Heart left ventricle (tissue), 16 donors: ENCODE data around the gene PRSS57. TPM values are rescaled to one million over a fixed set of nuclear protein-coding genes. Genes with fewer than 3 reads are reported as not detected.
A peak's percentile ranks its signal among the peaks of the same experiment; 100 is the strongest.

Source experiments
- ATAC-seq, 4 donors: fragments of 200-7000 bp; cut with Tn5 transposase; one replicate each; pipeline ENCODE4 v1.9.1; 2020 to 2022; ENCODE audit warnings: moderate library complexity in 4 of 4, mild to moderate bottlenecking in 3 of 4, moderate number of reproducible peaks in 1 of 4
- DNase-seq, 5 donors: peaks; one replicate each; pipeline ENCODE4 v3.0.0-alpha.2; 2020
- H3K27ac ChIP-seq, 12 donors: fragments of 200-600 bp; sonication (generic) in 4 of 12; one replicate each; pipeline versions ENCODE4 v1.5.0 to v1.8.0; 2016 to 2022; ENCODE audit warnings: mild to moderate bottlenecking in 2 of 12
- H3K27me3 ChIP-seq, 9 donors: fragments of 200-600 bp; sonication (generic) in 2 of 9; one replicate each; pipeline versions ENCODE4 v1.5.1 to v1.8.0; 2016 to 2022; ENCODE audit warnings: mild to moderate bottlenecking in 3 of 9
- H3K36me3 ChIP-seq, 9 donors: fragments of 200-600 bp; sonication (generic) in 2 of 9; one replicate each; pipeline versions ENCODE4 v1.5.0 to v1.8.0; 2018 to 2022; ENCODE audit warnings: mild to moderate bottlenecking in 2 of 9
- H3K4me1 ChIP-seq, 12 donors: fragments of 200-600 bp; sonication (generic) in 4 of 12; one replicate each; pipeline versions ENCODE4 v1.5.0 to v1.8.0; 2016 to 2022; ENCODE audit warnings: mild to moderate bottlenecking in 3 of 12
- H3K4me3 ChIP-seq, 12 donors: fragments of 200-600 bp; sonication (generic) in 4 of 12; one replicate each; pipeline versions ENCODE4 v1.5.0 to v1.8.0; 2017 to 2022; ENCODE audit warnings: mild to moderate bottlenecking in 9 of 12, moderate library complexity in 4 of 12
- H3K9me3 ChIP-seq, 12 donors: fragments of 200-600 bp; sonication (generic) in 4 of 12; one replicate each; pipeline versions ENCODE4 v1.5.0 to v1.8.0; 2016 to 2022; ENCODE audit warnings: mild to moderate bottlenecking in 1 of 12
- POLR2A ChIP-seq, 2 donors: fragments of 450-650 bp; IDR thresholded peaks; one replicate each; pipeline ENCODE4 v1.6.1; 2017; ENCODE audit warnings: antibody characterized with exemption in 2 of 2, mild to moderate bottlenecking in 2 of 2, moderate library complexity in 2 of 2
- WGBS, 4 donors: extraction: QIAGEN DNeasy Blood & Tissue Kit in 2 of 4; methylation state at CpG; one replicate each; pipeline versions ENCODE4 v1.1.5 to v1.1.7; 2013 to 2018; 5-methylcytosine and 5-hydroxymethylcytosine counted together
- intact Hi-C, 10 donors: fragments of 100-400 bp; cut with DNase I; formaldehyde crosslinking; loops; one replicate each; pipeline versions ENCODE4 v1.11.1 to v1.14.2; 2022
- polyA plus RNA-seq, 2 donors: library from polyadenylated mRNA; stranded (reverse); fragments of 200-250 nt; gene quantifications; one replicate each; pipeline ENCODE4 v1.2.3, GENCODE V29; 2013
- total RNA-seq, 9 donors: library from RNA; depleted of rRNA in 2 of 9; stranded (reverse); fragments of >200 nt in 2 of 9; fragmentation: NEBNext Ultra II Directional in 3 of 9; extraction: Animal tissue kit (Norgen Biotek cat#: 25700) in 3 of 9; gene quantifications; one replicate each; pipeline versions ENCODE4 v1.1.0 to v1.2.4, GENCODE V29; 2016 to 2023
- TF ChIP-seq, protein P1 (sequence below), 12 donors: fragments of 200-600 bp; sonication (generic) in 4 of 12; IDR thresholded peaks; one replicate each; pipeline versions ENCODE4 v1.5.0 to v1.8.0; 2018 to 2022; ENCODE audit warnings: antibody characterized with exemption in 12 of 12, mild to moderate bottlenecking in 5 of 12
- donor health status: ischemic (EF 13 %, LVEDD 7.1; RV severe dilation, severe dysfunction).
- donor health status: healthy with polysubstance abuse.
- donor health status: DM: no; HTN: yes; CAD: no.
- donor health status: DM: no; HTN: no; CAD: no.
- donor health status: ischemic (EF 25% LVEDD 6.9; RV normal size, moderate dysfunction).
- donor health status: ischemic (EF 25% LVEDD 5.7; RV mildly dilated, moderate dysfunction).
- donor health status: healthy.
- donor health status: DM: yes; HTN: yes; CAD: no.
- donor health status: ischemic (EF 35%, LVEDD 5.7; RV mildly dilated, moderate dysfunction).
- donor health status: nonischemic (EF 11% LVEDD 7.7; RV severe dilation, severe dysfunction).
- donor health status: DM: yes; HTN: yes; CAD: no.
- donor health status: PGD.
- donor health status: ischemic (EF 29% LVEDD 5.4; RV normal size, mild dysfunction).
- donor health status: nonischemic (EF 23%, LVEDD 6.1; RV moderate dilation, normal function).

The PRSS57 gene
- total and polyA plus RNA-seq, 11 donors, result not detected

DNA sequence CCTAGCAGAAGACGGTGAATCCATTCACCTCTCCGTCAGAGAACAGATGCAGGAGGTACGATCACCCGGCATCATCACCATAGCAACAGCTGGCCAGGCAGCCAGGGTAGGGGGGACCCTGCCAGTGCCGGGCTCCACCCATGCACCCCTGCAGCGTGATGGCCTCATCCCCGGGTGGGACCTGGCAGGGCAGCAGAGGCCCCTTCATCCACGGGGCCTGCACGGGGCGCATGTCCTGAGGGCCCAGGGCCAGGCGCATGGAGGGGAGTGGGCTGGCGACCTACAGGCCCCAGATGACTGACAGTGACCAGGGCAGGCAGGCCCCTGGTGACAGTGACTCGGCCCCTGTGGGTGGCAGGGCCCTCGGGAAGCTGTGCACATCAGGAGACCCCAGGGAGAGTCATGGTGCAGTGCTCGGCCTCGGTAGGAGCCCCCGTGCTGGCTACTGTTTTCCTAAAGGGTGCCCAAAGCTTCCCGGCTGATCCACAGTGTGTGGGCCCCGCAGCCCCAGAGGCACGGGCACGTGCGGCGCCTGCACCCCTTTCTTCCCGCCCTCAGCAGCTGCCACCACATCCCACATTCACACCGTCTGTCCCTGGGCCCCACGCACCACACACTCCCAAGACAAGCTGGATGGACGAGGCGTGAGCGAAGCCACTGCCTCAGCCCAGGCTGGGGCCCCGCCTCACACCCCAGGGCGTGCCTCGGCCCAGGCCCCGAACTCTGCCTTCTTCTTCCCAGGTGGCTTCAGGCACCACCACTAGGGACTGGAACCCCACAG lies 37.0 kb downstream of the PRSS57 start:
- Histone ChIP-seq H3K36me3 (peaks cover 0 to 27% (median 8%) of the 10 kb centered on the region in 9 donors), H3K27me3 (no peaks in the 10 kb centered on the region), H3K4me1 (peaks cover 22 to 69% (median 51%) of the 10 kb centered on the region in 12 donors), H3K27ac (peak overlapping the region in 11 of 12 donors; percentile 6 to 94 (median 81)), H3K9me3 (no peaks in the 10 kb centered on the region), H3K4me3 (peak overlapping the region in 6 of 12 donors; percentile 22 to 99 (median 42))
- intact Hi-C loops, result loop anchor here in 1 of 10 donors (10.0 kb wide), 1 partner anchor 63 kb away; no protein-coding TSS in a partner anchor
- DNase-seq (peak in 1 of 5 donors; percentile 10), ATAC-seq (no peak)
- 82 to 86% (median 84%) methylated on average over 18 to 33 of the region's 33 CpGs for WGBS, 4 donors
- TF ChIP-seq, protein P1, sequence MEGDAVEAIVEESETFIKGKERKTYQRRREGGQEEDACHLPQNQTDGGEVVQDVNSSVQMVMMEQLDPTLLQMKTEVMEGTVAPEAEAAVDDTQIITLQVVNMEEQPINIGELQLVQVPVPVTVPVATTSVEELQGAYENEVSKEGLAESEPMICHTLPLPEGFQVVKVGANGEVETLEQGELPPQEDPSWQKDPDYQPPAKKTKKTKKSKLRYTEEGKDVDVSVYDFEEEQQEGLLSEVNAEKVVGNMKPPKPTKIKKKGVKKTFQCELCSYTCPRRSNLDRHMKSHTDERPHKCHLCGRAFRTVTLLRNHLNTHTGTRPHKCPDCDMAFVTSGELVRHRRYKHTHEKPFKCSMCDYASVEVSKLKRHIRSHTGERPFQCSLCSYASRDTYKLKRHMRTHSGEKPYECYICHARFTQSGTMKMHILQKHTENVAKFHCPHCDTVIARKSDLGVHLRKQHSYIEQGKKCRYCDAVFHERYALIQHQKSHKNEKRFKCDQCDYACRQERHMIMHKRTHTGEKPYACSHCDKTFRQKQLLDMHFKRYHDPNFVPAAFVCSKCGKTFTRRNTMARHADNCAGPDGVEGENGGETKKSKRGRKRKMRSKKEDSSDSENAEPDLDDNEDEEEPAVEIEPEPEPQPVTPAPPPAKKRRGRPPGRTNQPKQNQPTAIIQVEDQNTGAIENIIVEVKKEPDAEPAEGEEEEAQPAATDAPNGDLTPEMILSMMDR (IDR thresholded peaks at IDR 0.05), result no peak
- no peak for TF ChIP-seq POLR2A (IDR thresholded peaks at IDR 0.05)

DNA sequence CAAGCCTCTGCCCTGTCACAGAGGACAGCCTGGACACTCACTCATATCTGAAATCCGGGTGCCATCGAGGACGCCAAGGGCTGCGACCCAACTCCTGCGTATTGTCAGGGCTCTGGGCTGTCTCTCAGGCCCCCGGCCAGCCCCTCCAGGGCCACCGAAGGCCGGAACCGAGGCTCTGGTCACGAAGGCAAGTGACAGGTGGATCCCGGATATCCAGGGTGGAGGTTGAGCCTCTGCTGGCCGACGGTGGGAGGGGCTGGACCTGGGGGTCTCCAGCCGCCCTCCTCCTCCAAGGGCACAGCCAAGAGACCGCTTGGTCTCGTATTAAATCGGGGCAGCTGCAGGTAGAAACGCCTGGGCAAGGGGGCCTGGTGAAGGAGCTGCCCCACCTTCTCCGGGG lies 37.6 kb downstream of the PRSS57 start:
- intact Hi-C loops, result loop anchor here in 1 of 10 donors (10.0 kb wide), 1 partner anchor 63 kb away; no protein-coding TSS in a partner anchor
- DNase-seq, result peak in 1 of 5 donors; percentile 63
- H3K4me3 ChIP-seq, result no peak overlapping the region
- 77 to 90% (median 81%) methylated on average over 11 to 19 of the region's 19 CpGs for WGBS, 4 donors
- ATAC-seq, result no peak
- no peaks in the 10 kb centered on the region for H3K9me3 ChIP-seq
- no peak overlapping the region for H3K27ac ChIP-seq
- H3K36me3 ChIP-seq, result peaks cover 0 to 34% (median 13%) of the 10 kb centered on the region in 9 donors
- no peak for TF ChIP-seq POLR2A (IDR thresholded peaks at IDR 0.05)
- TF ChIP-seq, protein P1 (IDR thresholded peaks at IDR 0.05), result no peak
- peaks cover 22 to 69% (median 51%) of the 10 kb centered on the region in 12 donors for H3K4me1 ChIP-seq
- no peaks in the 10 kb centered on the region for H3K27me3 ChIP-seq

DNA sequence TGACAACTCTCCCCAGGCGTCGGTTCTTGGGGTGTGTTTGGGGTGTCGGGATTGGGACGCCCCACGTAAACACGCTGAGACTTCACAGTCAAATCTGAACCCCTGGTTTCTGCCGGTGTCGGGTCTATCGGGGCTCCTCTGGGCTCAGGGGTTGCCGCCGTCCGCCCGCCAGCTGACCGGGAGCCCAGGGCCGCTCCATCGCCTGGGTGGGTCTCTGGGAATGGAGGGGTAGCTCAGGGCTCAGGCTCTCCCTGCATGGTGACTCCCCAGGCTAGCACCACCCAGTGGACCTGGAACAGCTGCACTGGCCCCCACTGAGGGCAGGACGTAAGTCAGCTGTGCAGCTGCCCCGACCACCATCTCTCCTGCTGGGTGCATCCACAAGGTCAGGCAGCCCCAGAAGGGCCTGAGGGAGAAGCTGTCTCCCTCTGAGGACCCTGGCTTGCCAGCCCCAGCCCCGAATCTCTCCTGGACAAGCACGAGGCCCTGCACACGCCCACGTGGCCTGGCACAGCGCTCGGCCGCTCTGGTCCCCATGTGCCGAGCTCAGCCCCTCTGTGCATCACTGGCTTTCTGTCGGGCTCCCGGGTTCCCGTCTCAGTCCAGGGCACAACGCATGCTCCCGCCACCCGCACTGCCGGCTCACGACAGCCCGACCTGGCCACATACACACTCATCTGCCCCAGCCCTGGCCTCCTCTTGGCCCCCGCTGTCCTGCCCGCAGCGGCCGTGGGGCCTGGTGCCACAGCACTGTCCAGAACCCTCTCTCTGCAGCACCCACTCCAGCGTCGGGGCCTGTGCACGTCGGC lies 38.3 kb downstream of the PRSS57 start:
- DNase-seq (peak in 1 of 5 donors; percentile 59), ATAC-seq (no peak)
- intact Hi-C loops, result loop anchor here in 1 of 10 donors (10.0 kb wide), 1 partner anchor 62 kb away; no protein-coding TSS in a partner anchor
- TF ChIP-seq, protein P1 (IDR thresholded peaks at IDR 0.05), result no peak
- TF ChIP-seq POLR2A (IDR thresholded peaks at IDR 0.05), result no peak
- peaks cover 0 to 40% (median 18%) of the 10 kb centered on the region in 9 donors for H3K36me3 ChIP-seq
- peaks cover 20 to 65% (median 49%) of the 10 kb centered on the region in 12 donors for H3K4me1 ChIP-seq
- H3K4me3 ChIP-seq, result no peak overlapping the region
- H3K9me3 ChIP-seq, result no peaks in the 10 kb centered on the region
- WGBS, 4 donors, result 80 to 88% (median 84%) methylated on average over 38 to 43 of the region's 43 CpGs
- no peaks in the 10 kb centered on the region for H3K27me3 ChIP-seq
- H3K27ac ChIP-seq, result no peak overlapping the region
